Peyer's patch (tissue), 4 donors: ENCODE data around the gene ZBP1. TPM values are rescaled to one million over a fixed set of nuclear protein-coding genes. Genes with fewer than 3 reads are reported as not detected.

Experiments
- DNase-seq, 3 donors: peaks; one replicate each; pipeline ENCODE4 v3.0.0-alpha.2; 2017 to 2019
- H3K27ac ChIP-seq, 4 donors: fragments of 200-600 bp; sonication (generic); one replicate each; pipeline ENCODE4 v1.5.1; 2016 to 2019
- H3K27me3 ChIP-seq, 2 donors: fragments of 200-600 bp; sonication (generic); one replicate each; pipeline ENCODE4 v1.5.1; 2019
- H3K36me3 ChIP-seq, 3 donors: fragments of 200-600 bp; sonication (generic); one replicate each; pipeline ENCODE4 v1.5.1; 2016 to 2019
- H3K4me1 ChIP-seq, 4 donors: fragments of 200-600 bp; sonication (generic); one replicate each; pipeline ENCODE4 v1.5.1; 2016 to 2019
- H3K4me3 ChIP-seq, 4 donors: fragments of 200-600 bp; sonication (generic); 1 replicate in 3 of 4; 2 replicates in 1 of 4; pipeline ENCODE4 v1.5.1; 2016 to 2019; ENCODE audit warnings: mild to moderate bottlenecking in 1 of 4
- H3K9me3 ChIP-seq, 4 donors: fragments of 200-600 bp; sonication (generic); one replicate each; pipeline ENCODE4 v1.5.1; 2016 to 2019; ENCODE audit warnings: mild to moderate bottlenecking in 1 of 4
- CTCF ChIP-seq, 6 experiments: fragments of 450-650 bp in 4 of 6; fragments of 200-600 bp in 2 of 6; sonication (generic) in 1 of 6; IDR thresholded peaks; one replicate each; pipeline ENCODE4 v1.5.1; 2017 to 2019; ENCODE audit warnings: antibody characterized with exemption in 6 of 6, mild to moderate bottlenecking in 3 of 6, moderate library complexity in 1 of 6
- POLR2A ChIP-seq, 2 donors: fragments of 450-650 bp; IDR thresholded peaks; one replicate each; pipeline ENCODE4 v1.5.1; 2017; ENCODE audit warnings: antibody characterized with exemption in 2 of 2, mild to moderate bottlenecking in 2 of 2, moderate library complexity in 2 of 2
- total RNA-seq, 4 donors: library from RNA; depleted of rRNA; stranded (reverse); fragments of >200 nt; gene quantifications; one replicate each; pipeline ENCODE4 v1.1.0, GENCODE V29; 2016

ZBP1 gene
- total RNA-seq, 4 donors from 2014 or later, result 2.3 to 14.0 (median 9.8) TPM; not detected in 1

- no peaks in the 10 kb centered on the region for H3K36me3 ChIP-seq
Observed at GRCh38 chr20:57591289-57592229, 28.7 kb downstream of the ZBP1 start.

GRCh38 chr20:57590485-57591288 lies 29.5 kb downstream of the ZBP1 start:
- DNase-seq, result no peak
- H3K27me3 ChIP-seq, result no peaks in the 10 kb centered on the region
- no peak for TF ChIP-seq CTCF (IDR thresholded peaks at IDR 0.05)
- TF ChIP-seq POLR2A (IDR thresholded peaks at IDR 0.05), result no peak
- H3K4me1 ChIP-seq, result peaks cover 0 to 44% (median 3%) of the 10 kb centered on the region in 4 donors
- H3K27ac ChIP-seq, result peak overlapping the region in 3 of 4 donors; percentile 53 to 89 (median 65)
- no peak overlapping the region for H3K4me3 ChIP-seq
- H3K9me3 ChIP-seq, result no peaks in the 10 kb centered on the region
- H3K36me3 ChIP-seq, result no peaks in the 10 kb centered on the region

More at GRCh38 chr20:57591289-57592229, 28.7 kb downstream of the ZBP1 start:
- DNase-seq, result no peak
- Histone ChIP-seq H3K27me3 (no peaks in the 10 kb centered on the region), H3K4me1 (peaks cover 0 to 38% (median 3%) of the 10 kb centered on the region in 4 donors), H3K4me3 (no peak overlapping the region), H3K9me3 (no peaks in the 10 kb centered on the region), H3K27ac (peak overlapping the region in 1 of 4 donors; percentile 89)
- TF ChIP-seq CTCF (IDR thresholded peaks at IDR 0.05), result no peak
- TF ChIP-seq POLR2A (IDR thresholded peaks at IDR 0.05), result no peak

GRCh38 chr20:57589728-57590484 lies 30.3 kb downstream of the ZBP1 start:
- Histone ChIP-seq H3K9me3 (no peaks in the 10 kb centered on the region), H3K36me3 (no peaks in the 10 kb centered on the region), H3K4me3 (no peak overlapping the region), H3K4me1 (peaks cover 0 to 44% (median 3%) of the 10 kb centered on the region in 4 donors), H3K27ac (peak overlapping the region in 3 of 4 donors; percentile 53 to 89 (median 65)), H3K27me3 (no peaks in the 10 kb centered on the region)
- TF ChIP-seq CTCF (IDR thresholded peaks at IDR 0.05) (no peak), POLR2A (IDR thresholded peaks at IDR 0.05) (no peak)
- DNase-seq, result peak in 2 of 3 donors; percentile 71 to 72

GRCh38 chr20:57589123-57589727 lies 31.0 kb downstream of the ZBP1 start:
- DNase-seq, result no peak
- Histone ChIP-seq H3K4me1 (peaks cover 0 to 39% (median 3%) of the 10 kb centered on the region in 4 donors), H3K9me3 (no peaks in the 10 kb centered on the region), H3K36me3 (no peaks in the 10 kb centered on the region), H3K4me3 (no peak overlapping the region), H3K27ac (peak overlapping the region in 3 of 4 donors; percentile 53 to 89 (median 65)), H3K27me3 (no peaks in the 10 kb centered on the region)
- TF ChIP-seq POLR2A (IDR thresholded peaks at IDR 0.05) (no peak), CTCF (IDR thresholded peaks at IDR 0.05) (no peak)
